CD14-positive monocyte (primary cell): ENCODE data around the gene PCDH8. TPM values are rescaled to one million over a fixed set of nuclear protein-coding genes. Genes with fewer than 3 reads are reported as not detected.
A peak's percentile ranks its signal among the peaks of the same experiment; 100 is the strongest.

Source experiments
- DNase-seq, 3 donors: peaks; one replicate each; pipeline ENCODE4 v3.0.0-alpha.2; 2011 to 2022
- H2AFZ ChIP-seq: 2 replicates; pipeline ENCODE4 v1.6.0; 2012; ENCODE audit warnings: mild to moderate bottlenecking, low read depth, low read length, inconsistent platforms; ENCODE audit not compliant: insufficient read depth, poor library complexity, severe bottlenecking
- H3K27ac ChIP-seq, 2 donors: 1 replicate in 1 of 2; 2 replicates in 1 of 2; pipeline ENCODE4 v1.5.1; 2012 to 2013; ENCODE audit warnings: low read length in 2 of 2, control low read depth in 1 of 2, inconsistent platforms in 1 of 2, low read depth in 1 of 2, mild to moderate bottlenecking in 1 of 2
- H3K27me3 ChIP-seq, 2 donors: one replicate each; pipeline versions ENCODE4 v1.6.0 to v1.6.1; 2011 to 2013; ENCODE audit warnings: low read length in 2 of 2; ENCODE audit not compliant: control insufficient read depth in 2 of 2, insufficient read depth in 2 of 2
- H3K36me3 ChIP-seq, 2 donors: replicated peaks in 1 of 2; 1 replicate in 1 of 2; 2 replicates in 1 of 2; pipeline versions ENCODE4 v1.5.1 to v1.6.1; 2012 to 2013; ENCODE audit warnings: low read length in 2 of 2, control low read depth in 1 of 2, inconsistent platforms in 1 of 2, mild to moderate bottlenecking in 1 of 2; ENCODE audit not compliant: insufficient read depth in 2 of 2, control insufficient read depth in 1 of 2
- H3K4me1 ChIP-seq, 2 donors: 1 replicate in 1 of 2; 2 replicates in 1 of 2; pipeline versions ENCODE4 v1.5.1 to v1.6.1; 2012 to 2013; ENCODE audit warnings: low read length in 2 of 2, control low read depth in 1 of 2, inconsistent platforms in 1 of 2, mild to moderate bottlenecking in 1 of 2, moderate library complexity in 1 of 2; ENCODE audit not compliant: insufficient read depth in 2 of 2, control insufficient read depth in 1 of 2
- H3K4me2 ChIP-seq: replicated peaks from 2 replicates; pipeline ENCODE3; 2012; ENCODE audit warnings: low read length, moderate library complexity, mild to moderate bottlenecking; ENCODE audit not compliant: poor library complexity, severe bottlenecking; ENCODE audit errors: extremely low read depth
- H3K4me3 ChIP-seq, 3 experiments: fragments of 200-600 bp in 1 of 3; sonication (generic) in 1 of 3; replicated peaks in 1 of 3; 1 replicate in 2 of 3; 2 replicates in 1 of 3; pipeline ENCODE4 v1.5.1; 2011 to 2013; ENCODE audit warnings: low read length in 3 of 3, mild to moderate bottlenecking in 3 of 3, control low read depth in 2 of 3, low read depth in 2 of 3, inconsistent platforms in 1 of 3, moderate library complexity in 1 of 3
- H3K79me2 ChIP-seq: 2 replicates; pipeline ENCODE4 v1.6.0; 2012; ENCODE audit warnings: mild to moderate bottlenecking, control low read depth, inconsistent platforms, low read length, moderate library complexity; ENCODE audit not compliant: insufficient read depth
- H3K9ac ChIP-seq: 2 replicates; pipeline ENCODE4 v1.6.0; 2017; ENCODE audit warnings: low read length, mild to moderate bottlenecking; ENCODE audit not compliant: insufficient read depth, poor library complexity, severe bottlenecking
- H3K9me3 ChIP-seq, 2 donors: replicated peaks in 1 of 2; 1 replicate in 1 of 2; 2 replicates in 1 of 2; pipeline versions ENCODE4 v1.5.1 to v1.6.1; 2012 to 2013; ENCODE audit warnings: low read length in 2 of 2, control low read depth in 1 of 2; ENCODE audit not compliant: control insufficient read depth in 1 of 2, insufficient read depth in 1 of 2
- H4K20me1 ChIP-seq: 2 replicates; pipeline ENCODE4 v1.6.0; 2012; ENCODE audit warnings: mild to moderate bottlenecking, low read length, control low read depth, moderate library complexity; ENCODE audit not compliant: insufficient read depth
- H3K27ac Mint-ChIP-seq, 7 donors: one replicate each; pipeline ENCODE4 v1.8.0; 2020; ENCODE audit warnings: mild to moderate bottlenecking in 7 of 7, mixed read lengths in 7 of 7, moderate library complexity in 6 of 7, inconsistent platforms in 2 of 7
- H3K27me3 Mint-ChIP-seq, 3 donors: one replicate each; pipeline ENCODE4 v1.8.0; 2021 to 2022; ENCODE audit warnings: low read depth in 3 of 3, mild to moderate bottlenecking in 3 of 3, mixed read lengths in 3 of 3, moderate library complexity in 3 of 3, inconsistent platforms in 1 of 3
- H3K36me3 Mint-ChIP-seq, 2 donors: one replicate each; pipeline ENCODE4 v1.8.0; 2020; ENCODE audit warnings: mixed read lengths in 2 of 2, inconsistent platforms in 1 of 2, mild to moderate bottlenecking in 1 of 2
- H3K4me1 Mint-ChIP-seq: one replicate; pipeline ENCODE4 v1.8.0; 2020; ENCODE audit warnings: mild to moderate bottlenecking, mixed read lengths
- H3K4me3 Mint-ChIP-seq, 2 donors: one replicate each; pipeline ENCODE4 v1.8.0; 2020; ENCODE audit warnings: mild to moderate bottlenecking in 2 of 2, mixed read lengths in 2 of 2, moderate library complexity in 1 of 2
- H3K9me3 Mint-ChIP-seq, 7 donors: one replicate each; pipeline ENCODE4 v1.8.0; 2020 to 2022; ENCODE audit warnings: mixed read lengths in 7 of 7, mild to moderate bottlenecking in 6 of 7, moderate library complexity in 6 of 7, inconsistent platforms in 2 of 7
- WGBS: methylation state at CpG from one replicate; pipeline ENCODE4 v1.1.5; 2013; ENCODE audit warnings: missing lambda C conversion rate; ENCODE audit not compliant: insufficient coverage; 5-methylcytosine and 5-hydroxymethylcytosine counted together
- intact Hi-C, 2 donors: fragments of 100-400 bp; cut with micrococcal nuclease; formaldehyde crosslinking; loops; one replicate each; pipeline versions ENCODE4 v1.15.0 to v1.15.1; 2023
- polyA plus RNA-seq, 3 donors: library from polyadenylated mRNA; depleted of rRNA in 1 of 3; unstranded in 2 of 3; stranded (reverse) in 1 of 3; fragments of 300-500 nt in 2 of 3; fragments of >200 nt in 1 of 3; fragmentation: Illumina TruSeq in 2 of 3; gene quantifications; 1 replicate in 2 of 3; 2 replicates in 1 of 3; pipeline ENCODE4 v1.2.3, GENCODE V29; 2012 to 2021
- TF ChIP-seq, protein P1 (sequence below): fragments of 200-600 bp; IDR thresholded peaks from one replicate; pipeline ENCODE4 v1.8.0; 2022; ENCODE audit warnings: antibody characterized with exemption, mild to moderate bottlenecking

PCDH8 gene
- polyA plus RNA-seq, 3 donors, result not detected

DNA sequence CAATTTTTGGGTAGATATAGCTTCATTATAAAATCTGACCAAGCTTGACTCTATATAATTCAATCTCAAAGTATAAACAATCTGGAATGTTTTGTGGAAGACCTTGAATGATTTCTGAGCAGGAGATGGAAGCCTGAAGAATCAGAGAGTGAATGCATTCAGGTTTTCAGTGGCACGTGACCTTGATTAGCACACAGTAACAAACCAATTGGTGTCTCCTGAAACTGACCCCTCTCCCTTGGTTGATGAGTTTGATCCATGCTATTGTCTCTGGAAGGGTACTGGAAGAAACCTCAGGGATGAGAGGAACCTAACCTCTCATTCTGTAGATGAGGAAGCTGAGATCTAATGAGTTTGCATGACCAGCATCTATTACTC lies 39.6 kb downstream of the PCDH8 start:
- no CpG with 5 or more reads among the region's 1 CpG for WGBS
- Histone ChIP-seq H3K4me1 (no peaks in the 10 kb centered on the region), H3K27me3 (no peaks in the 10 kb centered on the region), H3K4me3 (no peak overlapping the region), H3K27ac (no peak overlapping the region), H3K4me2 (no peak overlapping the region), H3K36me3 (no peaks in the 10 kb centered on the region), H3K9me3 (no peaks in the 10 kb centered on the region), H2AFZ (no peak overlapping the region), H3K9ac (no peak overlapping the region), H3K79me2 (no peaks in the 10 kb centered on the region), H4K20me1 (no peaks in the 10 kb centered on the region)
- no peaks in the 10 kb centered on the region for H3K36me3 Mint-ChIP-seq
- peaks cover 3 to 8% (median 5%) of the 10 kb centered on the region in 3 donors for H3K27me3 Mint-ChIP-seq
- peak overlapping the region in 1 of 7 donors; percentile 20 for H3K27ac Mint-ChIP-seq
- peaks cover 6% of the 10 kb centered on the region for H3K4me1 Mint-ChIP-seq
- peaks cover 0 to 3% (median 0%) of the 10 kb centered on the region in 7 donors for H3K9me3 Mint-ChIP-seq
- intact Hi-C loops, result no loop called here
- TF ChIP-seq, protein P1, sequence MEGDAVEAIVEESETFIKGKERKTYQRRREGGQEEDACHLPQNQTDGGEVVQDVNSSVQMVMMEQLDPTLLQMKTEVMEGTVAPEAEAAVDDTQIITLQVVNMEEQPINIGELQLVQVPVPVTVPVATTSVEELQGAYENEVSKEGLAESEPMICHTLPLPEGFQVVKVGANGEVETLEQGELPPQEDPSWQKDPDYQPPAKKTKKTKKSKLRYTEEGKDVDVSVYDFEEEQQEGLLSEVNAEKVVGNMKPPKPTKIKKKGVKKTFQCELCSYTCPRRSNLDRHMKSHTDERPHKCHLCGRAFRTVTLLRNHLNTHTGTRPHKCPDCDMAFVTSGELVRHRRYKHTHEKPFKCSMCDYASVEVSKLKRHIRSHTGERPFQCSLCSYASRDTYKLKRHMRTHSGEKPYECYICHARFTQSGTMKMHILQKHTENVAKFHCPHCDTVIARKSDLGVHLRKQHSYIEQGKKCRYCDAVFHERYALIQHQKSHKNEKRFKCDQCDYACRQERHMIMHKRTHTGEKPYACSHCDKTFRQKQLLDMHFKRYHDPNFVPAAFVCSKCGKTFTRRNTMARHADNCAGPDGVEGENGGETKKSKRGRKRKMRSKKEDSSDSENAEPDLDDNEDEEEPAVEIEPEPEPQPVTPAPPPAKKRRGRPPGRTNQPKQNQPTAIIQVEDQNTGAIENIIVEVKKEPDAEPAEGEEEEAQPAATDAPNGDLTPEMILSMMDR, result no peak
- no peak overlapping the region for H3K4me3 Mint-ChIP-seq
- DNase-seq, result no peak

DNA sequence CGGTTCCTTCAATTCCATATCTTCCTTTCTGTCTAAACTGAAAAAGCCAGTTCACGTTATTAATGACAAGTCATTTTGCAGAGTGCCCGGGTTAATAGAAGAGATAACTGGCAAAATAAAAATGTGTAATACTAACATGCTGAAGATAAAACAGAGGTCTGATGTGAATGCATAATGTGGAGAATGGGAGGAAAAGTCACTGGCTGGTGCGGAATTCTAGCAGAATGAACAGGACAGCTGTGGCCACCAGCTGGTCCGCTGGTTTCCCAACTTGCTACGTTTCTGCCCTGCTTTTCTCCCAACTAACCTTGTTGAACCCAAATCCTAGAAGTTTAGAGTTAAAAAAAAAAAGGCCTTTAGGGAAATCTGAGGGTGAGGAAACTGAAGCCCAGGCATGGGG lies 42.4 kb downstream of the PCDH8 start:
- DNase-seq, result no peak
- TF ChIP-seq, protein P1, result no peak
- Histone ChIP-seq H3K36me3 (no peaks in the 10 kb centered on the region), H3K27me3 (no peaks in the 10 kb centered on the region), H2AFZ (no peak overlapping the region), H4K20me1 (no peaks in the 10 kb centered on the region), H3K9ac (no peak overlapping the region), H3K4me1 (no peaks in the 10 kb centered on the region), H3K27ac (no peak overlapping the region), H3K79me2 (no peaks in the 10 kb centered on the region), H3K4me3 (no peak overlapping the region), H3K4me2 (no peak overlapping the region), H3K9me3 (no peaks in the 10 kb centered on the region)
- Mint-ChIP-seq H3K27me3 (peaks cover 4 to 7% (median 5%) of the 10 kb centered on the region in 3 donors), H3K36me3 (no peaks in the 10 kb centered on the region), H3K4me3 (no peak overlapping the region), H3K27ac (no peak overlapping the region), H3K9me3 (peaks cover 0 to 3% (median 0%) of the 10 kb centered on the region in 7 donors), H3K4me1 (peaks cover 6% of the 10 kb centered on the region)
- 83% methylated on average over 1 of the region's 6 CpGs for WGBS
- intact Hi-C loops, result no loop called here
